Neural progenitor cell (in vitro differentiated cells): ENCODE data around the gene TECTA.
"Not testable (repeated sequence)": the region's sequence is repeated elsewhere in the genome, so short reads cannot be mapped to it uniquely, and the experiment has no call there.

Experiments used
- CTCF ChIP-seq: fragments of 200-600 bp; sonication (generic); IDR thresholded peaks from 2 replicates; pipeline ENCODE4 v1.5.1; 2017; ENCODE audit warnings: antibody characterized with exemption, mild to moderate bottlenecking
- EZH2 ChIP-seq: fragments of 200-600 bp; sonication (generic); IDR thresholded peaks from 2 replicates; pipeline ENCODE4 v1.6.1; 2017; ENCODE audit warnings: antibody characterized with exemption, mild to moderate bottlenecking, moderate library complexity
- EZH2phosphoT487 ChIP-seq: fragments of 200-600 bp; sonication (generic); IDR thresholded peaks from 2 replicates; pipeline ENCODE4 v1.6.1; 2017; ENCODE audit warnings: antibody characterized with exemption

GRCh38 chr11:121177629-121178028, 76.6 kb downstream of the TECTA start:
- not testable (repeated sequence) for TF ChIP-seq CTCF, EZH2, EZH2phosphoT487
